RWPE1 (cell line): ENCODE data around the gene PDE7B.

Experiments
- CTCF ChIA-PET: fragments of 350-600 bp; sonication (Branson Sonifier 250); formaldehyde crosslinking; extraction: SDS; loops from one replicate; lab custom pipeline; 2021; lab: Yijun Ruan, JAX
- POLR2A ChIA-PET: fragments of 400-600 bp; formaldehyde crosslinking; extraction: SDS; loops from one replicate; lab custom pipeline; 2020; ENCODE audit warnings: antibody characterized with exemption; ENCODE audit not compliant: low non-redundant PET; lab: Yijun Ruan, JAX
- DNase-seq: peaks from one replicate; pipeline ENCODE4 v3.0.0; 2012; ENCODE audit warnings: low spot score
- H3K27ac ChIP-seq: fragments of 450-650 bp; 2 replicates; pipeline ENCODE4 v1.5.1; 2017
- CTCF ChIP-seq: fragments of 450-650 bp; conservative IDR thresholded peaks from 2 replicates; pipeline ENCODE4 v1.5.1; 2017; ENCODE audit warnings: low read depth, mild to moderate bottlenecking

PDE7B gene

DNA sequence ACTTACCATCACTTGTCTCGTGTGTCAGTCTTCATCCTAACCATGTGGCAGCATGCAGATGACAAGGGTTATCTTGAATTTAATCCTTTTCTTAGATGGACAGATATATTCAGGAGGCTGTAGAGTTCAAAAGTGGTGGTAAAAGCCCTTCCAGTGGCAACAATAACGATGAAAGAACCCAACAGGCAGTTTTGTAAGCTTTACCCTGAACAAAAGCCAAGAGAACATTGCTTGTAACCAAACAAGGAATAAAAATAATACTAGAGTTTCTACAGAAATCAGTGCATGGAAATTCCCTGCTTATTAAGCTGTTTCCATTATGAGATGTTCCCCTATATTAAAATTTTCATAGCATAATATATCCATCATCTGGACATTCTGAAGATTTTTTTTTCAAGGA, 69.7 kb downstream of the PDE7B start:
- POLR2A ChIA-PET = no interaction called here
- no peak for TF ChIP-seq CTCF
- no peak overlapping the region for H3K27ac ChIP-seq
- CTCF ChIA-PET = interaction anchor here (0.8 kb wide), 1 partner anchor 11 kb away, joined by 3 read pairs; no protein-coding TSS in a partner anchor
- DNase-seq = no peak

GRCh38 chr6:135922174-135922573, 70.7 kb downstream of the PDE7B start:
- peak; percentile 89 for DNase-seq
- ChIA-PET CTCF (no interaction called here), POLR2A (no interaction called here)
- no peak overlapping the region for H3K27ac ChIP-seq
- no peak for TF ChIP-seq CTCF

GRCh38 chr6:135922746-135923145, 71.2 kb downstream of the PDE7B start:
- no peak for DNase-seq
- no peak for TF ChIP-seq CTCF
- ChIA-PET POLR2A (no interaction called here), CTCF (no interaction called here)
- H3K27ac ChIP-seq = no peak overlapping the region

- POLR2A ChIA-PET = no interaction called here
- no peak for TF ChIP-seq CTCF
- CTCF ChIA-PET = interaction anchor here (0.6 kb wide), 1 partner anchor 391 kb away, joined by 3 read pairs; no protein-coding TSS in a partner anchor
- DNase-seq = peak; percentile 18
- H3K27ac ChIP-seq = no peak overlapping the region
Measured at GRCh38 chr6:135932651-135933050, 81.2 kb downstream of the PDE7B start.

DNA sequence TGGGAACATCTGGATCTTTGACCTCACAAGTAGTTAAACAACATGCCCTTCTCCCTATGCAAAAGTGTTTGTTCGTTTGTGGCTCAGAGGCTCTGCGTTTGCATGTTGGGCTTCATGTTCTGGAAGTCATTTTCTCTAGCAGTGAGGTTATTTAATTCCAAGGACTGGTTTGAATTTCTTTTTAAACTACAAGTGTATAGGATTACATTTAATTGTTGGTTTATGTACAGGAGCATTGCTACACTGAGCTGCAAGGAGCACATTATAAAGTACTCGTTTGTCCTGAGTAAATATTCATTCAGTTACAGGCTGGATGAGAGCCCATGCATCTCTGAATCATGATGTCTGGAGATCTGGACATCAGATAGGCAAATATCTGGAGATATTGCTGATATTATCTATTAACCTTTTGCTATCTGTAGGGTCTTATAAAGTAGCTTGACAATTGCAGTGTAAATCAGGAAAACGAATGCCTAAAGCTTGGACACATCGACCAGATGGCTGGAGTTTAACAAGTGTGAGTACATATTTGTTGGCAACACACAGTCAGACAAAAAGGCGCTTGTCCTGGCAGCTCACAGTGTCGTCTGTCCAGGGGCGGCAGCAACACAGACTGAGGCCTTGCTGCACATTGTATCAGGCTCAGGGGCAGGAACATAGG, 84.6 kb downstream of the PDE7B start:
- CTCF ChIA-PET = interaction anchor here (0.7 kb wide), 1 partner anchor 18 kb away, joined by 4 read pairs; no protein-coding TSS in a partner anchor

GRCh38 chr6:135936606-135937005, 85.1 kb downstream of the PDE7B start:
- ChIA-PET POLR2A (no interaction called here), CTCF (interaction anchor here (0.7 kb wide), 1 partner anchor 19 kb away, joined by 4 read pairs; no protein-coding TSS in a partner anchor)
- TF ChIP-seq CTCF = no peak
- peak overlapping the region; percentile 70 for H3K27ac ChIP-seq
- DNase-seq = peak; percentile 76

More for the DNA sequence above, 84.6 kb downstream of the PDE7B start:
- peak overlapping the region; percentile 70 for H3K27ac ChIP-seq
- POLR2A ChIA-PET = no interaction called here
- DNase-seq = peak; percentile 13
- no peak for TF ChIP-seq CTCF
